ENCODE results near the gene ZBTB37.
"Not testable (repeated sequence)": the region's sequence is repeated elsewhere in the genome, so short reads cannot be mapped to it uniquely, and the experiment has no call there.

Gene ZBTB37, protein sequence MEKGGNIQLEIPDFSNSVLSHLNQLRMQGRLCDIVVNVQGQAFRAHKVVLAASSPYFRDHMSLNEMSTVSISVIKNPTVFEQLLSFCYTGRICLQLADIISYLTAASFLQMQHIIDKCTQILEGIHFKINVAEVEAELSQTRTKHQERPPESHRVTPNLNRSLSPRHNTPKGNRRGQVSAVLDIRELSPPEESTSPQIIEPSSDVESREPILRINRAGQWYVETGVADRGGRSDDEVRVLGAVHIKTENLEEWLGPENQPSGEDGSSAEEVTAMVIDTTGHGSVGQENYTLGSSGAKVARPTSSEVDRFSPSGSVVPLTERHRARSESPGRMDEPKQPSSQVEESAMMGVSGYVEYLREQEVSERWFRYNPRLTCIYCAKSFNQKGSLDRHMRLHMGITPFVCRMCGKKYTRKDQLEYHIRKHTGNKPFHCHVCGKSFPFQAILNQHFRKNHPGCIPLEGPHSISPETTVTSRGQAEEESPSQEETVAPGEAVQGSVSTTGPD

DNA sequence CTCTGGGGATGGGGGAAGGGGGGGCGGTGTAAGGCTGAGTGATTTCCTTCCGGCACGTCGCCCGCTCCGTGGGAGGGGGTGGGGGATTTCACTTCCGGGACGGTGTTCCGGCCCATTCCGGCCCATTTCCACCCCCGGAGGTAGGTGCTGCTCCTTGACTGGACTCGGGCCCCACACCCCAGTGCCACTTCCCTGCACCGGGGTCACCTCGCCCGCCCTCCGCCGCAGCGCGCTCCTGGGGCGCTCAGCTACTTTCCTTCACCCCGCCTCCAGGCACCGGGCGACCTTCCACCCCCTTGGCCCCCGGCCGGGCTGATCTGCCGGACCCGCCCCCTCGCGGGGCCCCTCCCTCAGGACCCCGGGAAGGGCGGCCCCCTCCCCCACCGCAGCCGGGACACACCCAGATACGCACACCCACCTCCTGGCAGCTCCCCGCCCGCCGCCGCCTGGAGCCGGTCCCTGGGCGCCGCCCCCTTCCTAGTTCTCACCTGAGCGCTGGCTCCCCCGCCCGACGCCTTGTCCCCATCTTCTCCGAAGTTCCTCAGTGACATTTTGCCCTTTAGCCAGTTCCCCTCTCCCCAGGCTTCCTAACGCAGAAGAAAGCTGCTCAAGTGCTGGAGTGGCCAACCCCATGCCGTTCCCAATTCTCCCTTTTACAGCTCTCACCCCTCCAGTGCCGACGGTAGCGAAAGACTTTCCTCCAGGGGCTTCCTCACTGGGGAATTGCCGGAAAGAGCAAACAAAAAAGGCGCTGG lies at the start of gene ZBTB37:
TSS of gene ZBTB37 (plus strand) at position 115 of the 755 bp plus-strand sequence. CDS start 1,846 bp downstream, outside the sequence.
- DNase-seq (ENCODE audit: low spot score), result no peak

DNA sequence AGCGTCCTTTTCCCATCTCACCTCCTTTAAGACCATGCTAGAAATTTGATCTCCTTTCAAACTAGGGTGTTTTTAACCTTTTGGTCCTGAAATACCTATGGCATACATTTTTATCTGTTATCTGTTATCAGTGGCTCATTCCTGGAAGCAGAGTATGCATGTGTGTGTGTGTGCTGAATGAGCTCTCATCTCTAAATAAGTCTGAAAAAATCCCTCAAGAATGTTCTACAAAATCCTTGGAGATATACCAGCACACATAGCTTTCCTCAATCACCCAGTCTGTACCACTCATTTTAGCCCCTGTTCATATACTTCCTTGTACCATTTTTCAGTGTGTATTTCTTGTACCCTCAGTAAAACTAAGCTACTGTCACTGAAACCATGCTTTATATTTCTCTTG lies 49.7 kb upstream of the ZBTB37 start:
- no peak for DNase-seq (ENCODE audit: low spot score)

DNA sequence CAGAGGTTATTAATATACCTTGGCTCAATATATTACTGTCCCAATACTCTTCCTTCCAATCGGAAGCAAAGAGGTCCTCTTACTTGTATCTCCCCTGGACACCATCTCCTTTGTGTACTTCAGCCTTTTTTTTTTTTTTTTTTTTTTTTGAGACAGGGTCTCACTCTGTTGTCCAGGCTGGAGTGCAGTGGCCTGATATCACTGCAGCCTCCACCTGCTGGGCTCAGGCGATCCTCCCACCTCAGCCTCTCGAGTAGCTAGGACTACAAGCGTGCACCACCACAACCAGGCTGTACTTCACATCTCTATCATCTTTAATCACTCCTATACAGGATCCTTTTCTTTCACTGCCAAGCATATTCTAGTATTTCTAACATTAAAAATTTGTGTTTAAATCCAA lies 46.5 kb upstream of the ZBTB37 start:
- DNase-seq (ENCODE audit: low spot score), result no peak

DNA sequence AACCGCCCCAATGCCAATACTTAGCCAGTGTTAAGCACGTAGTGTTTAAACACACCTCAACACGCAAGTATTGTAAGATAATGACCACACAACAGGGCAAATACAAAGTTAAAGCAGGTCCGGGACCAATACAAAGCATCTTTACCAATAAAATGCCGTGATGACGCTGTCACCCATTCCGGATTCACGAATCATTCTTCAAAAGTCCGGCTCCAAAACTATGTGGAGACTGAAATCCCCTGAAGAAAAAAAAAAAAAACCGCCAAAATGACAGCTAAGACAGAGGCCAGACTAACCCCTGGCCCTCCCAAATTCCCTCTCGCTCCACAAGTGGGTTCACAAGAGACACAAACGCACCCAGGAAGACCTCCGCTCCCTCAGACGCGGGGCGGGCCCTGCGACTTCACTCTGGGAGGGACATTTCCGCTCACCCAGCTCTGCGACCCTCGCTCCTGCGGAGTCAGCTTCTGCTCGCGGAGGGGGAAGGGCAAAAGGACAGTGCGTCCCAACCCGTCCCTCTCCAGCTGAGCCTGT lies 44.3 kb upstream of the ZBTB37 start:
- no peak for DNase-seq (ENCODE audit: low spot score)

DNA sequence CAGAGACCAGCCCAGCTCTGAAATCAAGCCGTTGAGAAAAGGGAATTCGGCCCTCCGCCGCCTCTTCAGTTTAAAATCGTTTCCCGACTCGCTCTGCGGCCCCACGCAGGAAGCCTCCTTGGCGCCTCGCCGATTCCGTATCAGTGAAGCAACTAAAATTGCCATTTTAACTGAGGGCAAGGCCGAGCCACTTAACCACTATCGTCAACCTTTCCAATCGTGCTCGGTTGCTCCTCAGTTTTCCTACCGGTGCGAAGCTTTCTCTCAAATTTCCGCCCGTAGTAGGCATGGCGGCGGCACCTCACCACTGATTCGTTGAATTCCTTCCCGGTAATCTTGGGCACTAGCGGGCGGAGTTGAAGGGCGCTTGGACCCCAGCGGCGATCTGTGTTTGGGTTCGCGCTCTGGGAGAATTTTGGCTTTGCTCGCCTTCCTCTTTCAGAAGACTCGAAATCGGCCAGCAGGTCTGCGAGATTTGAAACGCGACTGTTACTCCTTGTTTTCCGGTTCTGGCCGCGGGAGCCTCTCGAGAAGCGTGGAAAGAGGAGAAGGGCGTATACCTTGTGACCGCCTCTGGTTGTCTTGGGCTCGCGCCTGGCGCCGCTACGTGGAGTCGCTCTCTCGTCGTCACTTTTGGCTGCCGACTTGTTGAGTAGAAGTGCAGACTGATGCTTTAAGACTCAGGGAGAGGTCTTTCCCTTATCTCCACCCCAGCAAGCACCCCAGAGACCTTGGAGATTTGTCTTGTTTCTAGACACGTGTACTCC lies 43.7 kb upstream of the ZBTB37 start, which contains the start of the genes CENPL and DARS2:
TSS of gene CENPL (minus strand) at position 569 of the 767 bp plus-strand sequence. CDS start 13,584 bp downstream, outside the sequence.
TSS of gene DARS2 (plus strand) at position 359 of the 767 bp plus-strand sequence. CDS start 557 bp downstream, outside the sequence.
- peak; percentile 98 for DNase-seq (ENCODE audit: low spot score)

DNA sequence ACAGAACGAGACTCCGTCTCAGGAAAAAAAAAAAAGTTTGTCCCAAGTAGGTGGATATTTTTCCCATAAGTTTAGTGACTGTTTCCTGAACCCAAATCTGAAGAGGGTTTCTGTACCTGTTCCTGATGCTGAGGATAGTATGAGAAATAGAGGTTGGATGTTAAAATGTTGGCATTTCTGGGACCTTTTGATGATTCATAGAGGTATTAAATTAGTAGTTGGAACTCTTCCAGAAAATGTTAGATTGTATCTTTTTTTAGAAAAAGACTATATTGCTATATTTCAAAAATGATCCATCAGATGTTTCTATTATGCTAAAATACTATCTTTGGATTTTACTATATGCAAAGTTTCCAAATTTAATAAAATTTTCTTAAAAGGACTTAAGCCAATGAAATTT lies 40.6 kb upstream of the ZBTB37 start:
- no peak for DNase-seq (ENCODE audit: low spot score)

DNA sequence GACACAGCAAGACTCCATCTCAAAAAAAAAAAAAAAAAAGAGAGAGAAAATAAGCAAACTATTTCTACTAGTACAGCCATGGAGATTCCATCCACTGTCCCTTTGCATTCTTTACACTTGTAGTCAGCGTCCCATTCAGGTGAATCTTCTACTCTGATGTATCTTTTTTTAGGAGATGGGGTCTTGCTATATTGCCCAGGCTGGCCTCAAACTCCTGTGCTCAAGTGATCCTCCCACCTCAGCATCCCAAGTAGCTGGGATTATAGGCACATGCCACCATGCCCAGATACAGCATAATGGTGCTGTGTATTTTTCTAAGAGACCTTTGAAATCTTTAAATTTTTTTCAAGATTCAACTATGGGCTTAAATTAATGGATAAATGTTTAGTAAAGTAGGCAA lies 35.4 kb upstream of the ZBTB37 start:
- DNase-seq (ENCODE audit: low spot score), result no peak

DNA sequence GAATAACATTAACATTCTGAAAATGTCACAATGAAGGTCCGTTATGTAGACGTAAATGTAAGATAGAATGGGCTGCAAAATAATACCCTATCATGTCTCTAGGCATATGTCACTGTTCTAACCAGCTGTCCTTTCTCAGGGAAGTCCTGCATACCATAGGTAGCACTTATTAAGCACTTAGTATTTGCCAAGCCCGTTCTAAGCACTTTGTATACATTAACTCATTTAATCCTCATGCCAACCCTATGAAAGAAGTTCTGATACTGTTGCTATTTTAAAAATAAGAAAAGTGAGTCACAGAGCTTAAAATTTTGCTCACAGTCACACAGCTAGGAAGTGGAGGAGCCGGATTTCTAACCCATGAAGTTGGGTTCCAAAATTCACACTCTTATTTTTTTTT lies 16.1 kb upstream of the ZBTB37 start:
- no peak for DNase-seq (ENCODE audit: low spot score)

DNA sequence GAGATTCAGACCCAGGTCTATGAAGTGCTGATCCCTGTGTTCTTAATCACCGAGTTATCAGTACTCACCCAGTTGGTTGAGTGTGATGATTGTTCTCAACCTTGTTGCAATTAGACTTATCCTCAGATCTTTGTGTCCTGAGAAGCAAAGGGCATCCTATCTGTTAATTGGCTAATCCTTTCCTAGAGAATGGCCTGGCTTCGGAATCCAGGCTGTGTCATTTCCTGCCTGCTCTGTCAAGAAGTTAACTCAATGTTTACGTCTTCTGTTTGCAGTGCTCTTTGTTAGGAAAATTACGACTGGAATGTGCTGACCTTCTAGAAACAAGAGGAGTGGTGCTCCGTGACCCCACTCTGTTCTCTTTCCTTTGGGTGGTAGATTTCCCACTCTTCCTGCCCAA lies 15.1 kb upstream of the ZBTB37 start:
- DNase-seq (ENCODE audit: low spot score), result no peak

DNA sequence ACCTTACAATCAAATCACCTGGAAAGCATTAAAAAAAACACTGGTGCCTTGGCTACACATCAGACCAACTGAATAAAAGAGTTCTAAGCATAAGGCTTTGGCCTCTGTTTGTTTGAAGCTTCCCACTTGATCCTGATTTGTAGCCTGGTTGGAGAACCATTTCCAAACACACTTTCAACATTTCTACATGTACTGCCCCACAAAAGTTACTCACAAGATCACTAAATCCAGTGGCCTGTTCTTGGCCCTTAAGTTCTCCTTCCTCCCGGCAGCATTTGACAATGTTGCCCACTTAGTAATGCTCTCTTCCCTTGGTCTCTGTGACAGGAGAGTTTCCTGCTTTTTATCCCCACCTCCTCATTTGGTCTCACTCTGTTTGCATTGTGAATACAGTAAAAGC lies 12.2 kb upstream of the ZBTB37 start:
- no peak for DNase-seq (ENCODE audit: low spot score)

DNA sequence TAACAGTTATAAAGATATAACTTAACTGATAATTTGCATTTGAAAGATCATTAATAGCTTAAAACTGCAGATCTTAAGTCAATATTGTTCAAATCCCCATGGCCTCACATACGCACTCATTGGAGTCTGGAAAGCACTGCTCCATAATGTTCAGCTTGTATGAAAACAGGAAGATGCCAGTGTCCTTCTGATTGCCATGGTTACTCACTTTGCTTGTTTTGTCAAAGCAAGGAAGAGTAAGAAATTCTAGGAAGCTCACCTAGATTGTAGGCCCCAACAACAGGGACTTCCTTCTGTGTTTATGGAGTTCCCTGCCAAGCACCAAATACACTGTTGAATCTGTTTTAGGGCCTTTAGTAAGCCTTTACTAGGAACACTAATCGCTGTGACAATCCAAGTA lies 11.3 kb upstream of the ZBTB37 start:
- DNase-seq (ENCODE audit: low spot score), result no peak

DNA sequence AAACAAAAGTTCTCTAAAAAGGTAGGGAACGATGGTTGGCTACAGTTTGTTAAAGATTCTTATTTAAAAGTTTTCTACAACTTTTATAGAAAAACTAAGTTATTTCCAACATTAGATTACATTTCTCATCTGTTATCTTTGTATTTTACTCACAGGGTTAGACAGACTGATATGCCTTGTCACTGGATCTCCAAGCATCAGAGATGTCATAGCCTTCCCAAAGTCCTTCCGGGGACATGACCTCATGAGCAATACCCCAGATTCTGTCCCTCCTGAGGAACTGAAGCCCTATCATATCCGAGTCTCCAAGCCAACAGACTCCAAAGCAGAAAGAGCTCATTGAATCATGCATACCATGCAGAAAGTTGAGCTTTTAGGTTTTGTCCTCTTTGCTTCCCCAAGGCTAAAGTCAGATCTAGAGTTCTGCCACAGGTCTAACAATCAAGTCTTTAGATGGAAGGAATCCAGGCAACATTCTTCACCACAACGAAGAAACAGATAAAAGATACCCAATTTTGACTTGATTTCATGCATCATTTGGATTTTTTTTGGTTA lies 10.7 kb upstream of the ZBTB37 start:
- DNase-seq (ENCODE audit: low spot score), result no peak

DNA sequence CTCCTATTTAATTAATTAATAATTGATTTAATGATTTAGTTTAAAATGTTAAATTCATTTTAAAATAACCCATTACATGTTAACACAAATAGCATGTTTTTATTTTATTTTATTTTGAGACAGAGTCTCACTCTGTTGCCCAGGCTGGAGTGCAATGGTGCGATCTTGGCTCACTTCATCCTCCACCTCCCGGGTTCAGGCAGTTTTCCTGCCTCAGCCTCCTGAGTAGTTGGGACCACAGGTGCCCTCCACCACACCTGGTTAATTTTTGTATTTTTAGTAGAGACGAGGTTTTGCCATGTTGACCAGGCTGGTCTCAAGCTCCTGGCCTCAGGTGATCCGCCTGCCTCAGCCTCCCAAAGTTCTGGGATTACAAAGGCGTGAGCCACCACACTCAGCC lies 8.6 kb upstream of the ZBTB37 start:
- not testable (repeated sequence) for DNase-seq (ENCODE audit: low spot score)

DNA sequence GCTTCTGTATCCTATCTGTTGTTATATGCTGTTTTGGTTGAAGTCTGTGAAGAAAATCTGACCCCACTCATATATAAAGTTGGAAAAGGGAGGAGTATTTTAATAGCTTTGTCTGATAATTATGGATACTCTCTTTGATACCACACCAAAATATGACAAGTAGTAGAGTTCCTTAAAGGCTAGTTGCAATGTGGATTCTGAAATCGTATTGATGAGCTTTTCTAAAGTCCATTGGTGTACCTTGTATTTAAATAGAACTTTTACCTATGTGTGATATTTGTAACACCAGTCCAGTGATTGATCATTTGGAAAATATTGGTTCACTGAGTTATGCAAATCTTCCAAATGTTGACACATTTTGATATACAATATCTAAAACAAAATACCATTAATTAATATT lies 8.1 kb upstream of the ZBTB37 start:
- no peak for DNase-seq (ENCODE audit: low spot score)

DNA sequence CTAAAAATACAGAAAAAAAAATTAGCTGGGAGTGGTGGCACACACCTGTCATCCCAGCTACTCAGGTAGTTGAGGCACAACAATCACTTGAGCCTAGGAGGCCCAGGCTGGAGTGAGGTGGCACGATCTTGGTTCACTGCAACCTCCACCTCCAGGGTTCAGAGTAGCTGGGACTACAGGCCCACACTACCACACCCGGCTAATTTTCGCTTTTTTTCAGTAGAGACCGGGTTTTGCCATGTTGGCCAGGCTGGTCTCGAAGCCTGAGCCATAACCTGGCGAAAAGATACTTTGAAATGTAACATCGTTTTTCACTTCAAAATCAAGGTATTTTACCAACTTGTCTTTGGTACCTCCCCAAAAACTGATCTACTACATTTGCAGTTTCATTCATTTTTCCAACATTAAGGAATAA lies 6.4 kb upstream of the ZBTB37 start:
- DNase-seq (ENCODE audit: low spot score), result no peak

DNA sequence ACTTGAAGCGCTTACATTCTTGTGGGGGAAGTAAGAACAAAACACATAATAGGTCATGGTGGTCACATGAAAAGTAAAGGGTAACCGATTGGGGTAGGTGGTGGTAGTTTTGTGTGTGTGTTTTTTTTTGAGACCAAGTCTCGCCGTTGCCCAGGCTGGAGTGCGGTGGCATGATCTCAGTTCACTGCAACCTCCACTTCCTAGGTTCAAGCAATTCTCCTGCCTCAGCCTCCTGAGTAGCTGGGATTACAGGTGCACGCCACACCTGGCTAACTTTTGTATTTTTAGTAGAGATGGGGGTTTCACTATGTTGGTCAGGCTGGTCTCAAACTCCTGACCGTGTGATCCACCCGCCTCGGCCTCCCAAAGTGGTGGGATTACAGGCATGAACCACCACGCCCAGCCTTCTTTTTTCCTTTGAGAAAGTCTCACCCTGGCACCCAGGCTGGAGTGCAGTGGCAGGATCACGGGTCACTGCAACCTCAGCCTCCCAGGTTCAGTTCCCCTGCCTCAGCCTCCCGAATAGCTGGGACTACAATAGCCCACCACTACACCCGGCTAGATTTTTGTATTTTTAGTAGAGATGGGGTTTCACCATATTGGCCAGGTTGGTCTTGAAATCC lies 5.9 kb upstream of the ZBTB37 start:
- DNase-seq (ENCODE audit: low spot score), result not testable (repeated sequence)

DNA sequence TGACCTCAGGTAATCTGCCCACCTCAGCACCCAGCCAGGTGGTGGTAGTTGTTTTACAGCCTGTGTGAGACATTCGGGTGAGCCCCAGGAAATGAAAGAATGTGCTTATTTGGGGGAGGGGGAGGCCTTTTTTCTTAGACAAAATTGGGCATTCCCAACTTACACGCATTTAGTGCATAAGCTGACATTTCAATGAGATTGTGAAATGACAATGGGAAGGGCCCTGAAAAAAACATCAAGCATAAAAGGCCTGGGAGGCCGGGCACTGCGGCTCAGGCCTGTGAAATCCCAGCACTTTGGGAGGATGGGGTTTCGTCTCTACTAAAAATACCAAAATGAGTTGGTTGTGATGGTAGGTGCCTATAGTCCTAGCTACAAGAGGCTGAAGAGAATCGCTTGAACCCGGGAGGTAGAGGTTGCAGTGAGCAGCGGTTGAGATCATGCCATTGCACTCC lies 5.4 kb upstream of the ZBTB37 start:
- no peak for DNase-seq (ENCODE audit: low spot score)

DNA sequence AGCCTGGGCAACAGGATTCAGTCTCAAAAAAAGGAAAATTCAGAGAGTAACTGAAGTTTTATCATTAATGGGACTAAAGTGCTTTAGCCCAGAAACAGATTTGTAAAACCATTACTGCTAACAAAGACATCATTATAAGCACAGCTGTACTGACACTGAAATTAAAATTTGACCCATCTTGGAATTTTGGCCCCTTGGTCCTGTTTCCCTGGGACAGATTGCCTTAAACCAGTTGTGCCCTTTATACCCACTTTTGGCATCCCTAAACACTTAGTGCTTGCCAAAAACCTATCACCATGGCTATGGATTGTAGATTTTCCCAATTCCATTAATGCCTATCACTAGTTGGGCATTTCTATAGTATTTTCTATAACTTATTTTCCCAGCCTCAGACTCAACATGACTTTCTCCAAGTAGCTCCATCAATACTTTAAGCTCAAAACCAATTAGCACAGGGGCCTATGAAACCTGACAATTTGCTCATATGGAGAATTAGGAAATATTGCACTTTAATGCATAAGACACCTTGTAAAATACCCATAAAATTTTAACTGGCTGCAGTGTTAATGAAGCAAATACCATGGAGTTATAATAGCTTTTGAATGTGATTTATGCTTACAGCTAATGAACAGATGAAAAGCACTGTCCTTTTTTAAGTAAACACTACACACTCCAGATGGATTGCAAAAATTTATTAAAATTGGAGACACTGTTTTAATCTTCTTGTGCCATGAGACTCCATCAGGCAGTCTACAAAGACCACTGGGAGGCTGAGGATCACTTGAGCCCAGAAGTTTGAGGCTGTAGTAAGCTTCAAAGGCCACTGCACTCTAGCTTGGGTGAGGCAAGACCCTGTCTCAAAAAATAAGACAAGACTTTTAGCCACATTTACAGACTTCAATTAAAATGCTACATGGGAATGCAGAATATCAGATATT lies 4.7 kb upstream of the ZBTB37 start:
- DNase-seq (ENCODE audit: low spot score), result no peak

DNA sequence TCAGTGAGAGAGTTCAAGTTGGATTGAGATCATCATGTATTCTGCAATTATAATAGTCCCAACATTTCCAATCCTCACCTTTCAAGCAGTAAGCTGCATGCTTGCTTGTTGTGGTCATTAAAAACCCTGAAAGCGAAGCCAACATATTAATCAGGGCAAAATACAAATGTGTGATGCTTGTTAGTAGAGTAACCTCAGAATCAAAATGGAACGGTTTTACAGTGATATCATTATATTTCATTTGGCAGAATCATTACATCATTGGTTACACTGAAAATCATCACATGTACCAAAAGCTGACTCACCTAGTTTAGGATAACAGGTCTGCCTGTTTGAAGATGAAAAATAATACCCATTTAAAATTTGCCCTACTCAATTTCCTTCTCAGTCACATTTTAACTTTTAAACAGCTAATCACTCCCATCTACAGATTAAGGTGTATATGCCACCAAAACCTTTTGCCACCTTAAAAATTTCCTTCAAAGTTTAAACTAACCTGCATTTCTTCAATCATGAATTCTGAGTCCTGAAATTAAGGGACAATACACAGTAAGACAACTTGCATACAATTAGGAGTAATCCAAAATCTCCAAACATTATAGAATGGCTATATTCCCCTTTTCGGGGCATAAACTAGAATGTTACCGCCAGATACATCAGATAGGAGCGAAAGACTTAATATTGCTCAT lies 3.9 kb upstream of the ZBTB37 start:
- DNase-seq (ENCODE audit: low spot score), result no peak
